ENCODE data around the gene FAM25A.

- TF ChIP-seq CTCF (IDR thresholded peaks at IDR 0.05) (no peak), POLR2A (IDR thresholded peaks at IDR 0.05; ENCODE audit: low read length) (no peak), SREBF2 (IDR thresholded peaks at IDR 0.05) (no peak), CEBPB (IDR thresholded peaks at IDR 0.05) (no peak)
Observed at GRCh38 chr10:86992929-86993328, 27.2 kb upstream of the FAM25A start.

All from A549 (cell line).